ENCODE data around the gene WFIKKN2.
"Not testable (repeated sequence)": the region's sequence is repeated elsewhere in the genome, so short reads cannot be mapped to it uniquely, and the experiment has no call there.

The WFIKKN2 gene

DNA sequence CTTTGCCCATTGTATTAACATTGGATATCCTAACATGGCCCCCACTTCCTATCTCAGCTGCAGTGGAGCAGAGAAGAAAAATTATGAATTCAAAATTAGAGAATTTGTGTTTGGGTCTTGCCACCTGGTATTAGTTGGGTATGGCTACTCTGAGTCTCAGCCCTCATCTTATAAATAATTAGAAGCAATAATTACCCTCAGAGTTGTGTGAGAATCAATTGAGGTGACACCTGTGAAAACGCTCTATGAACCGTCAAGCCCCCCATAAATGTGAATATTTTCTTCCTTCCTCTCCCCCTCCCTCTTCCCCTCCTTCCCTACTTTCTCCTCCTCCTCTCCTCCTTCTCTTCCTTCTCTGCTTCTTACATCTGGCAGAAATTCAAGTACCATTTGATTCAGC lies 39.7 kb downstream of the WFIKKN2 start:
- no peak for DNase-seq (ENCODE audit: low read depth)

DNA sequence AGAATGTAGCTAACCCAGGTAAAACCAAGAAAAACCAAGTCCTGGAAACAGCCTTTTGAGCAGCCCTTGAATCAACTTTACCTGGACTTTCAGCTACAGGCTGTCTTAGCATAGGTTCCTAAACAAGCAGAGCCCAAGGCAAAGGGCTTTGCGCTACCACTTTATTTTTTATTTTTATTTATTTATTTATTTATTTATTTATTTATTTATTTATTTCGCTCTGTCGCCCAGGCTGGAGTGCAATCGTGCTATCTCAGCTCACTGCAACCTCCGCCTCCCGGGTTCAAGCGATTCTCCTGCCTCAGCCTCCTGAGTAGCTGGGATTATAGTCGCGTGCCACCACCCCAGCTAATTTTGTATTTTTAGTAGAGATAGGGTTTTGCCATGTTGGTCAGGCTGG lies 41.7 kb downstream of the WFIKKN2 start:
- DNase-seq (ENCODE audit: low read depth): not testable (repeated sequence)

DNA sequence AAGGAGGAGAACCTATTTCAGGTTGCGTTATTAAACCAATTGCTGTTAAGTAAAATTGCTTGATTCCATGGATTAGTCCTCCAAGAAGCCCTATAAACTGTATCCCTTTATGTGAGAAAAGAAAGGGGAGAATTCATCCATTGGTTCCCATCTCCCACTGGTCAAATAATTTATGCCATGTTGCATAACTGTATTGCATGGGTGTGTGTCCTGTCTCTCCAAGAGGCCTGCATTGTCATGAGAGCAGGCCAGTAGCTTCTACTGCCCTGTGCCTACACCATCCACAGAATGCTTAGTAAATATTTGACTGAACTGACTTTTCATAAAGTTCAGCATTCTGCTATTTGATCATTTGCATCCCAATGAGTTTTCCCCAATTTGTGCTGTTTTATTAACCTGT lies 42.5 kb downstream of the WFIKKN2 start:
- no peak for DNase-seq (ENCODE audit: low read depth)

DNA sequence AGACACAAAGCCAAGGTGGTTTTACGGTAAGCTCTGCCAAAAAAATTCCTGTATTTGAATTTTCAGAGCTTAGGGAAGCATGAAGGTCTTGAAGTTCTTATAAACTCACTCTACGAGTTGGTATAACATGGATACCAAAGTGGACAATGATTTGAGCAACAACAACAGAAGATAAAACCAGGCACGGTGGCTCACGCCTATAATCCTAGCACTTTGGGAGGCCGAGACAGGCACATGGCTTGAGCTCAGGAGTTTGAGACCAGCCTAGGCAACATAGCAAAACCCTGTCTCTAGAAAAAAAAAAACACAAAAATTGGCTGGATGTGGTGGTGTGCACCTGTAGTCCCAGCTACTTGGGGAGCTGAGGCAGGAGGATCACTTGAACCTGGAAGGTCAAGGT lies 43.7 kb downstream of the WFIKKN2 start:
- DNase-seq (ENCODE audit: low read depth): no peak

DNA sequence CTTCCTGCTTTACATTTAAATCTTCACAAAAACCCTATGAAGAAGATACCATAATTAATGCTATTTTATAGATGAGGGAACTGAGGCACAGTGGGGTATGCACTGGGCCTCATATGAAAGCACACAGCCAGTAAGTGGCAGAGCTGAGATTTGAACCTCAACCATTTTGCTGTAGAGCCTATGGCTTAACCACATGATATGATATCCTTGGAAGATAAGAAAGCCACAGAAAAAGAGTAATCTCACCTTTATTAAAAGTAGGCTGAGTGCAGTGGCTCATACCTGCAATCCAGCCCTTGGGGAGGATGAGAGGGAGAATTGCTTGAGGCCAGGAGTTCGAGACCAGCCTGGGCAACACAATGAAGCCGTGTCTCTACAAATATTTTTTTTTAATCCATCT lies 45.8 kb downstream of the WFIKKN2 start:
- DNase-seq (ENCODE audit: low read depth): no peak

DNA sequence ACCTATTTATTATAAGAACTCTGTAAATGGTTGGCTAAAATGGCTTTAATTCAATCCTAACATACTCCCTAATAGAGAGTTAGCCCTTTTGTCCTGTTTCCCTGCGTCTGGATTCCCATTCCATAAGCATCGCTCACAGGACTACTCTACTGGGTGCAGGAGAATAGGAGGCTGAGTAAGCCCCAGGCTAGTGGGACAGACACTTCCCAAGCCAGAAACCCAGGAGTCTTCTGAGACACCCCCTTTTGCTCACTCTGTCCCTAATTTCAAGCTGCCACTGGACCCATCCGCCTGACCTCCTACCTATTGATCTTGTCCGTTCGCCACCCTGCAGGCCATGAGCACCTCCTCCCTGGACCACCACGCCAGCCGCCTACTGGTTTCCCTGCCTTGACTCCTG lies 47.5 kb downstream of the WFIKKN2 start:
- DNase-seq (ENCODE audit: low read depth): no peak

DNA sequence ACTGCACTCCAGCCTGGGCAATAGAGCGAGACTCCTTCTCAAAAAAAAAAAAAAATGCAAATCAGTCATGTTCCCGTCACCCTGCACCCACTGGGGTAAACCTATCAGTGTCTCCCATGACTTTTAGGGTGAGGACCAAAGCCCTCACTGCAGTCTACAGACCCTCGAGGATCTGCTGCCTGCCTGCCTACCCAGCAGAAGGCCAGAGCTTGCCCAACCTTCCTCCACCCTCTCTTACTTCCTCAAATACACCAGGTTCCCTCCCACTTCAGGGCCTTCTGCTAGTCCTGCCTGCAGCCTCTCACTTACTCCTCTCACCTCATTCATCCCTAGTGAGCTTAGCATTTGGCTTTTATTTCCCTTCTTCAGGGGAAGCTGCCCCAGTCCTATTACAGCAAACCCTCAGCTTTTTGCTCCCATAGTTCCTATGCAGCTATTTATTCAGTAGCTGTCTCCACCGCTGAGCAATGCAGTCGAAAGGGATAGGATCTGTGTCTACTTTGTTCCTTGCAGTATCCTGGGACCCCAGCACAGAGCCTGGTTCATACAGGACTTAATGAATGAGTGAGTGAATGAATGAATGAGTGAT lies 48.6 kb downstream of the WFIKKN2 start:
- no peak for DNase-seq (ENCODE audit: low read depth)

DNA sequence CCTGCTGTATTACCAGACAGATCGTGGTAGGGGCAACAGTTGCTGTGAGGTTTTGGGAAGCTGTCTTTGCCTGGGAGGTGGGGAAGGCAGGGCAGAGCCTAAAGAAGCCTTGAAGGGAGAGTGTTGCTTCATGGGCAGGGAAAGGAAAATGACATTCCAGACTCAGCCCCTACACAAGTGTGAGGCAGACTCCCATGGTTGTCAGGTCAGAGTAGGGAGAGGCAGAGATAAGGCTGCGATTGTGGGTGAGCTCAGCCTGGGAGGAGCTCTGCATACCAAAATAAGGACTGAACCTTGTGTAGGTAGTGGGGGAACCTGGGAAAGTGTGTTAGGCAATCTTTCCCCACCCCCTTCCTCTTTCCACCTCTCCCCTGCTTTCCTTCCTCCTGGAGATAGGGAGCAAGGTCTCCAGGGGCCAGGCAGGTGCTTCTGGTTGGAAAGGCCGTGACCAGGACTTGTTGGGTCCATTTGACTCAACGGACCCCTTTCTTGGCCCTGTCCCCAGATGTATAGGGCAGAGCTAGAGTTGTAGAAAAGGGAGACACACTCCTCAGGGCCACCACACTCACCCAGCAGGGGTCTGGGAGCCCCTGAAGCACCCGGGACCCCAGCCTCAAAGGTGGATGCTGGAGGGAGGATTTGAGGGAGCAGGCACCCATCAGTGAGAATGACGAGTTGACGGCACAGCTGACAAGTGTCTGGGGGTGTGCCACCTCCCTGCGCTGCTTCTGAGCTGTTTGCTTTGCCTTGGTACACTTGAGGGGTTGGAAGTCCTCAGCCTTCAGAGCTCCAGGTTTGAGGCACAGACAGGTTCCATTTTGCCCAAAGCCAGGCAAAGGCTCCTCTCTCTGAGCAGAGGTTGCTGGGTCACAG lies 49.3 kb downstream of the WFIKKN2 start:
- no peak for DNase-seq (ENCODE audit: low read depth)

DNA sequence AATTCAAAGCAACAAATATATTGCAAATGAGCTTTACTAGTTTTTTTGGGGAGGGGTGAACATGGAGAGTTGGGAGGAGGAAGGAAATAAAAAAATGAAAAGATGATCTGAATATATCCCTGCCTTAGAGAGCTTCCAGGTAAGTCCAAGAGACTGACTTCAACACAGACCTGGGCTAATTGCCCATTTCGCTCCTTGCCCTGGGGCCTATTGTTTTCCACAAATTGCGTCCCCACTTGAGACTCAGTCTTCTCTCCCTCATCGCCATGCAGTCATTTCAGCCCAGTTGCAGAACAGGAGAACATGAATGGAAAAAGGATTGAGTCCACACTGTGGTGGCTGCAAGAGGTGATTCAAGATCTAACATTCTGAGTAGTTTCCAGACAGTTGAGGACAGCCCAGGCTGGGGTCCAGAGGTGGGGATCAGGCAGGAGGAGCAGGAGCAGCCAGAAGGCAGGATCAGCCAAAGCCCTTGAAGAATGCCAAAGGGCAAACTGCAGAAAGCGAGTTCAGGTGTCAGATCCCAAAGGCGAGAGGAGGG lies 52.4 kb downstream of the WFIKKN2 start:
- DNase-seq (ENCODE audit: low read depth): no peak

DNA sequence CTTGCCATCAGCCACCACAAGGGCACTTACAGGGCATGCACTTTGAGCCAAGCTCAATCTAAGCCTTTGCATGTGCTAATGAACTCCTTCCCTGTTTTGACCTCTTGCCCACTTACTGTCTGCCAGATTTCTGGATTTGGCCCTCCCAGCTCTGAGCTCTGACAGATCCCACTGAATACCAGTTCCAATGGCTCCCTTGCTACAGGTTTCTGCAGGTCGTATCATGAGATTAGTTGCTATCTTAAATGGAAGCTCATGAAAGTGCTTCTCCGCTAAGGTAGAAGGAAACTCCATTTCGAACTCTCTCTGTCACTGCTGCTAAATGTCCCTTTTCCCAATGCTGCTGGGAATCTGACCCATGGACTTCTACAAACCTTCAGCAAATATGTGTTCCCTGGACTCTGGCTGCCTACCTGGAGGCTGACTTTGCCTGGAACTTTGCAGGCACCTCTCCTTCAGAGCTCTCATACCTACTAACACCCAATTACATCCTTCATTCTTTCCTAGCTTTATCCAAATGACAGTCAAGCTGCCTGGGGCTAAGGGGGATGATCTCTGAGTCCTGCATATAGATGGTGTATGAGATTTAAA lies 54.2 kb downstream of the WFIKKN2 start:
- no peak for DNase-seq (ENCODE audit: low read depth)

DNA sequence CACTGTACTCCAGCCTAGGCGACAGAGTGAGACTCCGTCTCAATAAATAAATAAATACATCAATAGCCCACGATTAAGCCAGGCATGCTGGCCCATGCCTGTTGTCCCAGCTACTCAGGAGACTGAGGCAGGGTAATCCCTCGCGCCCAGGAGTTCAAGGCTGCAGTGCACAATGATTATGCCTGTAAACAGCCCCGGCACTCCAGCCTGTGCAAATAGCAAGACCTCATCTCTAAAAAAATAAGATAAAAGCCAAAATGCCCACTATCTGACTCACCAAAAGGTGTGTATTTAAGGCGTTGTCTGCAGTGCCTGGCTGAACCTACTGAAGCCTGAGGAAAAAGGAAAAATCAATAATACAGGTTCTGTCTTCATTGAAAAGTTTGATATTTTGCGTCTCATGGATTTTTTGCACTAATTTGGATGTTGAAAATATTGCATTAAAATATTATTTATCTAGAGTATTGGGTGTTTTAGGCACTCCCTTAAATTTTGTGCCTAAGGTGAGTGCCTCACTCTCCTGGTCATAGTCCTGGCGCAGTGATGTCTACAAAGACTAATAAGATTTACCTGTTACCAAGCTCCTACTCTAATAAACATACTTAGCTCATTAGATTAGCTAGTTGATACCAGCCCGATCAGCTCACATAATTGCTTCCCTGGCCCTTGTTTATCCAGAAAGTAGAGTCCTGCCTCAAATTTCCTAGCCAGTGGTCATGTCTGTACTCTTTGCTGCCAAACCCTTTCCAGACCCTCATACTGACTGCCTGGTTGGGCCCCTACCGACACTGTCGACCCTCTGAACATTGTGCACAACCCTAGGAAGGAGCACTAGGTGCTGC lies 55.5 kb downstream of the WFIKKN2 start:
- no peak for DNase-seq (ENCODE audit: low read depth)

DNA sequence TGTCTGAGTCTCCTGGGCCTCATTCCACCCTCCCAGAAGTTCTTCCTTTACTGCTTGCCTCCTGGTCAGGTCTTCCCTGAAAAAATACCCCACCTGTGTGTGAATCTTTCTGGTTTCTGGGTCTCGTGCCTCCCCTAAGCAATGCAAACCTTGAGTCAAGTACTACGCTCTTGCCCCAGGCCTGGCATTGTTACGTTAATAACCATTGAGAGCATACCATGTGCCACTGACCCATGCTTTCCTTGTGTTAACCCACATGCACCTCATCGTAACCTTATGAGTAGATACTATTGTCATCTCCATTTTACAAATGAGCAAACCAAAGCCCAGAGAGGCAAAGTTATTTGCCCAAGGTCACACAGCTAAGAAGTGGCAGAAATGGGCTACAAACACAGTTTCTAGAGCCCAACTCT lies 56.2 kb downstream of the WFIKKN2 start:
- no peak for DNase-seq (ENCODE audit: low read depth)

Measured in activated T-helper 9 cell treated with anti-CD3 and anti-CD28 coated beads, Interleukin-2, amount 50 U/mL, for 16 hours (primary cell).